GM21786 (cell line): ENCODE measurements around the gene POLR3GL.

ENCODE experiments used
- ATAC-seq: cut with Tn5 transposase; IDR thresholded peaks from one replicate; pipeline ENCODE4 v1.9.1; 2021; ENCODE audit not compliant: unreplicated experiment

The POLR3GL gene

DNA sequence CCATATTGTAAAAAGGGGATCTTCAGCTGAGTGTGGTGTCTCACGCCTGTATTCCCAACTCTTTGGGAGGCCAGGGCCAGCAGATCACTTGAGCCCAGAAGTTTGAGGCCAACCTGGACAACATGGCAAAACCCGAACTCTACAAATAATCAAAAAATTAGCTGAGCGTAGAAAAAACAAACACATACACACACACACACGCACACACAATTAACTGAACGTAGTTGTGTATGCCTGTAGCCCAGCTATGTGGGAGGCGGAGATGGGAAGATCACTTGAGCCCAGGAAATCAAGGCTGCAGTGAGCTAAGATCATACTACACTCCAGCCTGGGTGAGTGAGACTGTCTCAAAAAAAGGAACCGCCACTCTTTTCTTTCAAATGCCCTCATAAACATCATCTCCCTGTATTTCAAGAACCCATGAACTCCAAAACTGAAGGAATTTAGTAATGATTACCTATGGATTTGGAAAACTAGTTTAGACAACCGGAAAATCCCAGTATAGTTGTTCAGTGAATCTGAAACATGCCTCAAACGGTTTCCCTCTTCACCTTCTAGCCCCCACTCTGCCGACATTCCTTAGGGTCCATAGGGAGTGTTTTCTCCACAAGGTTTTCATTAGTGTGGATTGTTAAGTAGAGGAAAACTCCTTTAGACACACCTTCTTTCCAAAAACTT lies 27.4 kb downstream of the POLR3GL start:
- ATAC-seq: no peak

DNA sequence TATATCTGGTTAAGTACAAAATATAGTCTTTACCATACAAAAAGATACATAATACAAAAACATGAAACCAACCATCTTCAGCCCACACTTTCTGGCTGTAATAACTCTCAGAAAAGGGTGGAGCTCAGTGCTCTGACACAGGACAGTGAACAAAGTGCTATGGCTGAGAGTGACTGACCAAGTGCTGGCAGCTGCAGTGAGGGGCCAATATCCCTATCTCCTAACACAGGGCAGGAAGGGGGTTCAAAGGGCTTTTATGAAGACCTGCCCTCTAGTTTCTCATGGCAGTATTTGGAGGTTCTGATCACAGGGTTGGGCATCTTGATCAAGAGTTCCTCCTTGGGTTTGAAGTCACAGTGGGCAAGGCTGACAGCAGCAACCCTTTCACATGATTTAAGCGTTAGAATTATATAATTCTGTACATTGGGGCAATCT lies 28.0 kb downstream of the POLR3GL start:
- no peak for ATAC-seq

DNA sequence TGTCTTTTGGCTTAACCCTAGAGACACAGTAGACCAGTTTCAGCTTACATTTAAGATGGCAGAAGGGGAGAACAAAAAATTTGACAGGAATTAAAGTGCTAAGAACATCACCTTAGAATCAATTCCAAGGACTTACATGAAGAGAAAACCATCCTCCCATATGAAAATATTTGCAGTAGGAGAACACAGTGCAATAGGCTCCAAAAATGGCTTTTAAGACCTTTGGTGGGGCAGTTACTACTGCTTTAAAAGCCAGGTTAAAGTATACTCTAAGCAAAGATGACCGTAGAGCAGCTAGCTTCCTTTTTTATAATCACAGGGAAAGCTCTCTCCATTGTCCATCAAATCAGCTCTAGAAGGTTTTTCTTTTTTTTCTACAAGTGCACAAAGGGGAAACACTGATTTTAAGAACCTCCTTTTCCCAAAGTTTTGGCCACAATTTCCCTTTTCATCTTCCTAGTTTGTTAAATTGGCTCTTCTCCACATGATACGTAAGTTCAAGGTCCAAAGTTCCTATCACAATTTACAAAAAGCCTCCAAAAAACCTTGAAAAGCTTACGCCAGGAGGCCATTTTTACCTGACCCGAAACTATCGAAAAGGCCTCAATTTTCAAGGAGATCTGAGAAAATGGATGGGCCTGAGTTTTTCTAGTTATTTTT lies 28.6 kb downstream of the POLR3GL start:
- no peak for ATAC-seq

DNA sequence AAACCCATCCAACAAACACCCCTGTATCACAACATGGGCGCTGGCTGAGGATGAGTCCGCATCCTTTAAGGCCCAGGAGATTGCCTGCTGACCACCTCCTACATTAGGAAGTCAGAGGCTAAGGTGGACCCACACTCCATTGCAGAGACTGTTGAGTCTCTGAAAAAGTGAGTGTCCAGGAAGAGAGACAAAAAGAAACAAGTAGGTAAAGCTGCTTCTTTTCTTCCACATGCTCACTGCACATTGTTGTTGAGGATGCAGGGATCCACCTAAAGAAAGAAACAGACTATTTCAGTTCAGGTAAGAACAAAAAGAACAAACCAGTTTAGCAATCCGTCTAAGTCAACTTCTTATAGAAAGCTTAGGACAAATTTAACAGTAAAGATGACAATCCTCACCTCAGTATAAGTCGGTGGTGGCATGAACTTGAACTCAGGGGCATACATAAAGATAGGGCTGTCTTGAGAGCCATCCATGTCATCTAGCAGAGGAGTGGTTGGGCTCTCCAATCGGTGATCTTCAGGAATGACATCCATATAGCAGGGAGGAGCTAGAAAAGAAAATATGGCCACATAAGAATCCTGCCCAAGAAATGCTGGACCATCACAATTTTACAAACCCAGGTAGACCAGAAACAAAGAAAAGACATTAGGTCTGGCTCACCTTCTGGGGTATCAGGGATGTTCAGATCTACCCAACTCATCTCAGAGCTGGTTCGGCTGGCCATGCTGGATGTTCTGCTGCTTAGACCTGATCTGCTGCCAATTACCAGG lies 29.3 kb downstream of the POLR3GL start:
- no peak for ATAC-seq

DNA sequence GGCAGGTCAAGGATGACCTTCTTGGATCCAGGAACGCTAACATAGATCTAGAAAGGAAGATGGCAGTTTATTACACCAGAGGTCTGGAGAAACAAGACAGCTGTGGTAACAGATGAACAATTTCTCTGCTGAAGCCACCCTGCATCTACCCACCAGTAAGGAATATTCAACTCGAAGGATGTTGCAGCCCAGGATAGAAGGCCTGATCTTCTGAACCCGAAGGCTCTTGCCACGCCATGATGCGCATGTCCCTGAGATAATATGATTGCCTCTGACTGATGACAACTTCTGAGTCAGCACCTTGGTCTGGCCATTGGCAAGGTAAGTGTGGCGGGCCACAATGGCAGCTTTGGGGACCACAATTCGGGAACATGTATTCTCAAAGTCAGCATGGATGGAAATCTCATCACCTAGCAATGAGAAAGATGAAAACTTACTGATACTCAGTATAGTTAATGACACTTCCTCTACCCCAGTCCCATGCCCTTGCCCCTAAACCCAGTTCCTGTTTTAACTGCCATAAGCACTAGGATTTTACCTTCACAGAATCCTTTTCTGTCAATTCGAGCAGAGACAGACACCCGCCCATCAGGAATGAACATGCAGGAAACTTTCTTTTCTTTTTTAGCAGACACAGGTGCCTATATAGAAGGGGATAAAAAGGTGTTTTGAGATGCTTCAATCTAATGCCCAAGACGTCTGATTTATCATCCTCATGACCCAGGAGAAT lies 30.1 kb downstream of the POLR3GL start:
- ATAC-seq: no peak

DNA sequence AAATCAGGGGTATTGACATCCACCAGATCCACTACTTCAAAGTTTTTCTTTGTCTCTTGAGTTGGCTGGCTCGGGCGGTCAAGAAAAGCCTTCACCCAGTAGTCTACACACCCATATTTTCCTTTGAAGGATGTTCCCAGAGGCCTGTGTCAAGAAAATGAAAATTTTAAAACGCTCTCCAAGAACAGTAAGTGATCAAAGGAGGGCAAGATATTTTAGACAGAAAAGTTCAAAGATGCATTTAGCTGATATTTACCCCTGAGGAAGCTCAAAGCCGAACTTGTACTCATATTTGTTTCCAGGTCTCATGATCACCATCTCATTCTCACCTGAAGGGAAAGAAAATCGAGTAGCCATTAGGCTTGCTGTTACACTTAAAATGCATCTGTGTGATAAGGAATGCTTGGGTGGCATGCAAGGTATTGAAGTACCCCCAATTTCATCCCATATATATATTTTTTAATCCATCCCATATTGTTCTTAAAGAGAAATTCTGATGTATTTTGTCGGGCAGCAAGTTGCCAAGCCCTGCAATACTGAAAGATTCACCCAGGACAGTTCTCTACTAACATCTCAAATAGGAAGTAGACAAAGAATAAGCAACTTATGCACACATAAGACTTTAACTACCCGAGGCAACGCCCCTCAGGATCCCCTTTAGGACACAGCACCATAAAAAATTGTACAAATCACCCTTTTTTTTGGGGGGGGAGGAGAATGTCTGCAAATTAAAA lies 30.8 kb downstream of the POLR3GL start:
- ATAC-seq: no peak

DNA sequence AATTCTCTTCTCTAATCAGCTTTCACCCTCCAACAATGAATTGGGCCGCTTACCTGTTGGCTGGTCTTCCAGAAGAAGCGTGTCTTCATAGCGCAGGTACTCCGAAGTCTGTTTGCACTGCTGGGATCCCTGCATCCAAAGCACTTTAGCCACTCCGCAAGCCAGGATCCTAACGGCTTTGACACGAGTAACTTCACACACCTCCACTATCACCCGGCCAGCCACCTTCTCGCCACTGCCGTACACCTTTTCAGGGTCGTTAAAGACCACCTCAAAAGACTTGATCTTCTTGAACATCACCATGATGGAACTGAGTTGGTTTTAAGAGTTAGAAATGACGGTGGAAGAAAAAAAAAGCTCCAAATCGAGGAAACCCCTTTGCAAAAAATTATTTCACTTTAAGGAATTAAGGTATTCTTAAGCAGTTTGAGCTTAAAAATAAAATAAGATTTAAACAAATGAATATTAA lies 31.5 kb downstream of the POLR3GL start:
- ATAC-seq: no peak

DNA sequence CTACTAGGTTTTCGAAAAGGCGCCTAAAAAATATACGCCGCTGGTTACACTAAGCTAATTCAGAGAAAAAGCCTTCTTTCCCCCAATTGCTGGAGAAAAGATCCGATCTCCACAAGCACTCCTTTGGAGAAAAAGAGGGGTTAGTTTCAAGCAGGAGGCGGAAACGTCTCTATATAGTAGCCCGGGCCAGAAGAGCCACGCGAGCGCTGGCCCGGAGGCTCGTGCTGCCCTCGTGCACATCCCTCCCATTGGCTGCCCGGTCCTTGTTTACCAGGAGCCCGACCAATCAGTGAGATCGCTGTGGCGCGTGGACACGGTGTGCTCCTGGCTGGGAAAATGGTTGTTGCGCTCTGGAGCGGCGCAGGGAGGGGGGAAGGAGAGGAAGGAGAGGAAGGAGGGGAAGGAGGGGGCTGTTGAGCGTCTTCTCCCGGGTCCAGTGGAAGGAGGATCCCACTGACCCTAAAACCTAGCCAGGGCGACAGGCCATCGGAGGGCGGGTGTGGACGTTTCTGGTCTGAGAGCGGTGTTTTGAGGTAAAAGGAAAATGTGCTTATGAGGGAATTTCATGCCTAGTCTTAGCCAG lies 32.0 kb downstream of the POLR3GL start, which contains the start of gene TXNIP:
TXNIP (minus strand) TSS at position 147 of the 583 bp plus-strand sequence. CDS start 313 bp downstream, outside the sequence.
- peak; percentile 83 for ATAC-seq

DNA sequence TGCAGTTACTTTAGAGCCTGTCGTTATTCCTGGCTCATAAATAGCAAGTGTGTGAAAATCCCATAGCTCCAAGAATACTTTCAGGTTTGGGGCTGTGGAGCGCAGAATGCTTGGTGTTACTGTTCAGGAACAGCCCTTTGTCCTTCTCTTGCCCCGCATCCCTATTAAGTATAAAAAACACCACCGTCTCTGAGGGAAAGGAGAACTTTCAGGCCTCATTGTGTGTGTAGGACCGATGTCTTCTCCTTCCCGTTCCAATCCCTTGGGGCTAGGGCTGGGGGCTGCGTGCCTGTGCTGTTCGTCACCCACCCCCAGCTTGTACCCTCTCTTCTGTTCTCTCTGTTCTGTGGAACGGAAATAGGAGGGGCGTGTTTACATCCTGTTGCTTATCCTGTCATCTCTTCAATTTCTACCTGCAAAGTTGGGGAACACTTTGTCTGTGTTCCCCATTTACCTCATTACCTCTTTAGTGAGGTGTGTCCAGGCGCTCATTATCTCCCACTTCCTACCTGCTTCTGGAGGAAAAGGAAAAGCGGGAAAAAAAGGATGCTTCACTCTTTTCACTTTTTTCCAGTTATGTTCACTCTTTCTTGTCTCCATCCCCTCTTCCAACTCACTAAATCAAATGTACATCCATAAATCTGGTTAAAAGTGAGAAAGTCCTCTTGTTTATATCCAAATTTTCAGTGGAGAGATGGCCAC lies 32.7 kb downstream of the POLR3GL start:
- ATAC-seq: peak; percentile 30

DNA sequence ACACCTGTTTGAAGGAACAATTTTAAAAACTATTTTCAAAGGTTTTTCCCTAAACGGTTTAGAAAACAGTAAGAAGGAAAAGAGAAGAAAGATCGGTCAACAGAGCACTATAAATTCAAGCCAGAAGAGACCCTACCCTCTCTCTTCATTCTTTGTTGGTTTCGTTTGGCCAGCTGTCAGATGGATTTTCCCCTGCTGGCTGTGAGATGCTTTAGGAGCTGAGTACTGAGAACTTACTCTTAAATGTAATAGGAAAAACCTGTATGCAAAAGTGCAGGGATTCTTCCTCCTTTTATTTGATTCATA lies 33.2 kb downstream of the POLR3GL start:
- no peak for ATAC-seq

DNA sequence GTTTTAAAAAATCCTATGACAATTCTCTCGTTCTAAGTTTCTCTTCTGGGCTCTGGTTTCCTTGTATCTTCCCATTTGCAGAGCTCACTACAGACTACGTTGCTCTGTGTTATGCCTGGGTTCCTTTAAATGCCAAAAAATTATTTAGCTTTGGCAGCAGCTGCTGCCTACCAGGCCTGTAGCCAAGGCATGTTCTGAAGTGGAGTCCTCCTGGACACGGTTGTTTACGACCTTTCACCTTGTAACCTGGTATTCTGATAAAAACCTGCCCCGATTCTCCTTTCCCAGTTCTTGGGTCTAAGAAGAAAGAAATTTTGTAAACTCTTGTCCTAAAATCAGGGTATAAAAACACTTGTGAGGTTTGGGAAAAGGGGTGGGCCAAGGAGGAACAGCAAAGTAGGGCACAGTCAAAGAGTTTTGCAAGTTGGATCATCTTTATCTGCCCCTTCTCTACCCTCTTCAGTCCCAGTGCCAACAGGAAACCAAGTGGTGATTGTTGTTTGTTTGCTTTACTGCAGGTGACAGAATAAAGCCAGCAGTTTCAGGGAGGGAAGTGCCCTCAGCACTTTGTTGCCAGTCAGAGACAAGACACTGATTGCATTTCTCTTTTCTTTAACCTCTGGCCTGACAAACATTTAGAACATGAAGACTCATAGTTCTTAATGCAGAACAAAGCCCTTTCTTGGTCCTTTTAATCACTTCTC lies 35.0 kb downstream of the POLR3GL start:
- ATAC-seq: no peak

DNA sequence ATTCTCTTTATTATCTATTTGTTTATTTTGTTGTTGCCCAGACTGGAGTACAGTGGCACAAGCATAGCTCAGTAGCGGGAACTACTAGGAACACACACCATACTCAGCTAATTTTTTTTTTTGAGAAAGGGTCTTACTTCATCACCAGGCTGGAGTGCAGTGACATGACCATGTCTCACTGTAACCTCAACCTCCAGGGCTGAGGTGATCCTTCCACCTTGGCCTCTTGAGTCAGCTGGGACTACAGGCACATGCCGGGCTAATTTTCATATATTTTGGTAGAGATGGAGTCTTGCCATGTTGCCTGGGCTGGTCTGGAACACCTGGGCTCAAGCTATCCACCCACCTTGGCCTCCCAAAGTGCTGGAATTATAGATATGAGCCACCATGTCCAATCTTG lies 37.2 kb downstream of the POLR3GL start:
- no peak for ATAC-seq

DNA sequence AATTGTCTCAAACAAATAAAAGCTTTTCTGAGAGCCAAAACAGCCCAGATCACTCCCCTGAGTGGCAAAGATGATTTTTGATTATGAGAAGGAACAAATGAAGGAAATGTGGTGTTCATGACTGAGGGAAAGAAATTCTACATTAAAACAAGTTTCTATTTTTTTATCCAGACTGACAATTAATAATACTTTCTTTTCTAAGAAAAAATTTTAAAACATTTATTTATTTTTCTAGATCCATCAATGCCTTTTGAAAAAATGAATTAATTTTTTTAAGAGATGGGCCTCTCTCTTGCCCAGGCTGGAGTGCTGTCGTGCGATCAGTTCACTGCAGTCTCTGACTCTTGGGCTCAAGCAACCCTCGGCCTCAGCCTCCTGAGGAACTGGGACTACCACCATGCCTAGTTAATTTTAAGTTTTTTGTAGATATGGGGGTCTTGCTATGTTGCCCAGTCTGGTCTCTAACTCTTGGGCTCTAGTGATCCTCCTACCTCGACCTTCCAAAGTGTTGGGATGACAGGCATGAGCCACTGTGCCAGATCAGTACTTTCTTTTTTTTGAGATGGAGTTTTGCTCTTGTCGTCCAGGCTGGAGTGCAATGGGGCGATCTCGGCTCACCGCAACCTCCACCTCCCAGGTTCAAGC lies 43.1 kb downstream of the POLR3GL start:
- no peak for ATAC-seq

DNA sequence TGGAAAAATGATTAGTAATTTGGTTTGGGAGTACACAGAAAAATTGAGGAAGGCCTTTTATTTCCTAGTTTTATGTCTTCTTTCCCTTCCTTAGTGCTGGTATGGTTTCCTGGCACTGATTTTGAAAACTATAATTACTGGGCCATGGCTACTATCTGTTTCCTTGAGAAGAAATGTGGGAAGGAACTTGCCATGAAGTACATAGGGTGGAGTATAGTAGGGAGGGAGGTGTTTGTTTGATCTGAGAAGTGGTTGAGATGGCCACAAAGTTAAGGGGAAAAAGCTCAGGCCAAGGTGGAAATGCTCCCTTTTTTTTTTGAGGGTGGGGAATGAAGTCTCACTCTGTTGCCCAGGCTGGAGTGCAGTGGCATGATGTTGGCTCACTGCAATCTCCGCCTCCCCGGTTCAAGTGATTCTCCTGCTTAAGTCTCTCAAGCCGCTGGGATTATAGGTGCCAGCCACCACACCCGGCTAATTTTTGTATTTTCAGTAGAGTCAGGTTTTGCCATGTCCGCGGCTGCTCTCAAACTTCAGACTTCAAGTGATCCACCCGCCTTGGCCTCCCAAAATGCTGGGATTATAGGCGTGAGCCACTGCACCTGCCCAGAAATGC lies 45.7 kb downstream of the POLR3GL start:
- no peak for ATAC-seq

DNA sequence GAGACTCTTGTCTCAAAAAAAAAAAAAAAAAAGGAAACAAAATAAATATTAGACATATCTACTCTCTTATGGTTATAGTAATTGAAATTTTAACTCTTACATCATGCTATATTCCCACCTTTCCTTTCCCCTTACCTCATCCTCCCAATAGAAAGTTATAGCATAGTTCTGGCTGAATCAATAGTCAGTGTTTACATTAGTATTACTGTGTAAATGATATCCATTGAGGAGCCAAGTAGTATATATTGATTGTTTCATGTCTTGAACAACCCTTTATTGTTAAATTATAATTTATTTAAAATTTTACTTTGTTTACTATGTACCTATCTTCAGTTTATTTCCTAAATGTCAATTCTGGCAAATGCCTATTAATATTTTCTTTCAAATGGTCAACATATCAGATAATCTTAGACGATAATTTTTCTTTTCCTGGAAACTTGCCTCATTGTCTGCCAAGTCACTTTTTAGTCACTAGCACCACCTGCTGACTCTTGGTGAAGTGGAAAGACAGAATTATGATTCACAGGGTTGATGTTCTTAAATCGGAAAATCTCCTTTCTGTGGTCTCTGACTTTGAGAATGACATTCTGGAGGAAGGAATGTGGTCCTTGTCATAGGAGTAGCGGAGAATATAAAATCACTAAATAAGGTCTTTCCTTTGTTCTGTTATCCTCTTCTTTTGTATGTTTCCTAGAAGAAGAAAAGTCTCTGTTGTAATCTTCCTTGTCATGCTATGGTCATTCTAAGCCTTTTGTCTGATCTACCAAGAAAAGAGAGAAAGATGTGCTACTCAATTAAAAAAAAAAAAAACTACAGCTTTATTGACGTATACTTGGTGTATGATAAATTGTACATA lies 48.4 kb downstream of the POLR3GL start:
- ATAC-seq: no peak

DNA sequence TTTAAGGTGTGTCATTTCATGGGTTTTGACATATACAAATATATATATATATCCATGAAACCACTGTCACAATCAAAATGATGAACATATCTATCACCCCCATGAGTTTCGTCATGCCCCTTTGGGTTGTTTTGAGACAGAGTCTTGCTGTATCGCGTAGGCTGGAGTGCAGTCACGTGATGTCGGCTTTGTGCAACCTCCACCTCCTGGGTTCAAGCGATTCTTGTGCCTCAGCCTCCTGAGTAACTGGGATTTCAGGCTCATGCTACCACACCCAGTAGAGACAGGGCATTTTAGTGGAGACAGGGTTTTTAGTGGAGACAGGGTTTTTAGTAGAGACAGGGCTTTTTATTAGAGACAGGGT lies 49.1 kb downstream of the POLR3GL start:
- ATAC-seq: no peak

DNA sequence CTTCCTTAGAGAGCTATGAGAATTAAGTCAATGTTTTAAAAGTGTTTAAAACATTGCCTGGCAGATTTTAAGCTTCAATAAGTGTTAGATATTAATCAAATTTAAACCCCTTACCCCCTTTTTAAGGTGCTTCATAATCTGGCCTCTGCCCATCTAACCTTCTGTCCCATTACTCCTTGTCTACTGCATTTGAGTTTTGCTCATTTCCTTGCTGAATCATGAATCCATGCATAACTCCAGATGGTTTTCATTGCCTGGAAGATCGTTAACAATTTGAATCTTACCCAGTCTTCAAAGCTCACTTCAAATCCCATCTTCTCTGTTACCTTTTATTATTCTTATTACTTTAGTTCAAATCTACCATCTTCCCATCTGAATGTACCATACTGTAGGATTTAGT lies 52.4 kb downstream of the POLR3GL start:
- ATAC-seq: no peak
